DOHH2 (cell line): ENCODE measurements around the gene BAZ2B.

Experiments
- H3F3A ChIP-seq: fragments of 200-600 bp; sonication (generic), shearing (Covaris generic); 2 replicates; pipeline ENCODE4 v1.6.0; 2016; ENCODE audit warnings: antibody characterized with exemption, mild to moderate bottlenecking; ENCODE audit not compliant: control insufficient read depth, insufficient read depth
- H3K27ac ChIP-seq: fragments of 200-600 bp; sonication (generic); 2 replicates; pipeline ENCODE4 v1.5.1; 2014; ENCODE audit warnings: low read depth, mild to moderate bottlenecking, low read length, moderate library complexity
- H3K27me3 ChIP-seq: fragments of 200-600 bp; sonication (generic); 2 replicates; pipeline ENCODE4 v1.6.1; 2014; ENCODE audit warnings: mild to moderate bottlenecking, low read length, mixed read lengths; ENCODE audit not compliant: control insufficient read depth
- H3K36me3 ChIP-seq: fragments of 200-600 bp; sonication (generic); 2 replicates; pipeline ENCODE4 v1.6.1; 2014; ENCODE audit warnings: mild to moderate bottlenecking, low read length, moderate library complexity, mixed read lengths; ENCODE audit not compliant: control insufficient read depth
- H3K4me1 ChIP-seq: fragments of 200-600 bp; sonication (generic); 2 replicates; pipeline ENCODE4 v1.6.1; 2014; ENCODE audit warnings: mild to moderate bottlenecking, low read length, mixed read lengths; ENCODE audit not compliant: control insufficient read depth
- H3K4me2 ChIP-seq: fragments of 200-600 bp; sonication (generic); 2 replicates; pipeline ENCODE4 v1.6.0; 2014; ENCODE audit warnings: mild to moderate bottlenecking, low read length, moderate library complexity
- H3K4me3 ChIP-seq: fragments of 200-600 bp; sonication (generic); 2 replicates; pipeline ENCODE4 v1.5.1; 2014; ENCODE audit warnings: mild to moderate bottlenecking, low read length, mixed read lengths
- H3K79me2 ChIP-seq: fragments of 200-600 bp; sonication (generic); 2 replicates; pipeline ENCODE4 v1.6.1; 2014; ENCODE audit warnings: mild to moderate bottlenecking, low read length, mixed read lengths; ENCODE audit not compliant: control insufficient read depth
- H3K9me2 ChIP-seq: fragments of 200-600 bp; sonication (generic); replicated peaks from 2 replicates; pipeline ENCODE4 v1.6.1; 2014; ENCODE audit warnings: mild to moderate bottlenecking, low read length, mixed read lengths; ENCODE audit not compliant: control insufficient read depth
- H3K9me3 ChIP-seq: fragments of 200-600 bp; sonication (generic); 2 replicates; pipeline ENCODE4 v1.6.1; 2014; ENCODE audit warnings: antibody characterized with exemption, low read length, mixed read lengths; ENCODE audit not compliant: control insufficient read depth, insufficient read depth
- H4K20me1 ChIP-seq: fragments of 200-600 bp; sonication (generic); 2 replicates; pipeline ENCODE4 v1.6.0; 2014; ENCODE audit warnings: low read depth, mild to moderate bottlenecking, antibody characterized with exemption, low read length, moderate library complexity; ENCODE audit not compliant: control insufficient read depth, insufficient read depth
- EZH2phosphoT487 ChIP-seq: fragments of 200-600 bp; sonication (generic); IDR thresholded peaks from 2 replicates; pipeline ENCODE4 v1.6.1; 2017; ENCODE audit warnings: borderline replicate concordance, mild to moderate bottlenecking, antibody characterized with exemption, low read length, moderate library complexity, mixed read lengths
- TF ChIP-seq, protein P1 (sequence below): fragments of 200-600 bp; sonication (generic); IDR thresholded peaks from one replicate; pipeline ENCODE4 v1.5.1; 2014; ENCODE audit warnings: antibody characterized with exemption, mild to moderate bottlenecking, low read depth, low read length; ENCODE audit not compliant: poor library complexity, severe bottlenecking

The BAZ2B gene

DNA sequence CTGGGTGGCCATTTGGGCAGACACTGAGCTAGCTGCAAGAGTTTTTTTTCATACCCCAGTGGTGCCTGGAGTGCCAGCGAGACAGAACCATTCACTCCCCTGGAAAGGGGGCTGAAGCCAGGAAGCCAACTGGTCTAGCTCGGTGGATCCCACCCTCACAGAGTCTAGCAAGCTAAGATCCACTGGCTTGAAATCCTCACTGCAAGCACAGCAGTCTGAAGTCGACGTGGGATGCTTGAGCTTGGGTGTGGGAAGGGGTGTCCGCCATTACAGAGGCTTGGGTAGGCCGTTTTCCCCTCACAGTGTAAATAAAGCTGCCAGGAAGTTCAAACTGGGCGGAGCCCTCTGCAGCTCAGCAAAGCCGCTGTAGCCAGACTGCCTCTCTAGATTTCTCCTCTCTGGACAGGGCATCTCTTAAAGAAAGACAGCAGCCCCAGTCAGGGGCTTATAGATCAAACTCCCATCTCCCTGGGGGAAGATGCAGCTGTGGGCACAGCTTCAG, 260.2 kb downstream of the BAZ2B start:
- Histone ChIP-seq H3K4me1 (no peaks in the 10 kb centered on the region), H3K4me2 (no peak overlapping the region), H3K27me3 (no peaks in the 10 kb centered on the region), H3K36me3 (peaks cover 6% of the 10 kb centered on the region; the same call in 1 of the 2 replicates), H4K20me1 (no peaks in the 10 kb centered on the region), H3F3A (no peaks in the 10 kb centered on the region), H3K27ac (no peak overlapping the region), H3K9me3 (no peaks in the 10 kb centered on the region), H3K4me3 (no peak overlapping the region), H3K79me2 (no peaks in the 10 kb centered on the region), H3K9me2 (no peaks in the 10 kb centered on the region)
- TF ChIP-seq, protein P1, sequence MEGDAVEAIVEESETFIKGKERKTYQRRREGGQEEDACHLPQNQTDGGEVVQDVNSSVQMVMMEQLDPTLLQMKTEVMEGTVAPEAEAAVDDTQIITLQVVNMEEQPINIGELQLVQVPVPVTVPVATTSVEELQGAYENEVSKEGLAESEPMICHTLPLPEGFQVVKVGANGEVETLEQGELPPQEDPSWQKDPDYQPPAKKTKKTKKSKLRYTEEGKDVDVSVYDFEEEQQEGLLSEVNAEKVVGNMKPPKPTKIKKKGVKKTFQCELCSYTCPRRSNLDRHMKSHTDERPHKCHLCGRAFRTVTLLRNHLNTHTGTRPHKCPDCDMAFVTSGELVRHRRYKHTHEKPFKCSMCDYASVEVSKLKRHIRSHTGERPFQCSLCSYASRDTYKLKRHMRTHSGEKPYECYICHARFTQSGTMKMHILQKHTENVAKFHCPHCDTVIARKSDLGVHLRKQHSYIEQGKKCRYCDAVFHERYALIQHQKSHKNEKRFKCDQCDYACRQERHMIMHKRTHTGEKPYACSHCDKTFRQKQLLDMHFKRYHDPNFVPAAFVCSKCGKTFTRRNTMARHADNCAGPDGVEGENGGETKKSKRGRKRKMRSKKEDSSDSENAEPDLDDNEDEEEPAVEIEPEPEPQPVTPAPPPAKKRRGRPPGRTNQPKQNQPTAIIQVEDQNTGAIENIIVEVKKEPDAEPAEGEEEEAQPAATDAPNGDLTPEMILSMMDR: no peak
- TF ChIP-seq EZH2phosphoT487: no peak

- Histone ChIP-seq H3K9me3 (no peaks in the 10 kb centered on the region), H3K4me3 (no peak overlapping the region), H3K27me3 (no peaks in the 10 kb centered on the region), H3K4me2 (no peak overlapping the region), H3K9me2 (no peaks in the 10 kb centered on the region), H3F3A (no peaks in the 10 kb centered on the region), H3K79me2 (no peaks in the 10 kb centered on the region), H4K20me1 (no peaks in the 10 kb centered on the region), H3K36me3 (peaks cover 25% of the 10 kb centered on the region), H3K27ac (no peak overlapping the region), H3K4me1 (no peaks in the 10 kb centered on the region)
- TF ChIP-seq, protein P1: no peak
- TF ChIP-seq EZH2phosphoT487: no peak
Measured at GRCh38 chr2:159351977-159352376, 264.4 kb downstream of the BAZ2B start.

DNA sequence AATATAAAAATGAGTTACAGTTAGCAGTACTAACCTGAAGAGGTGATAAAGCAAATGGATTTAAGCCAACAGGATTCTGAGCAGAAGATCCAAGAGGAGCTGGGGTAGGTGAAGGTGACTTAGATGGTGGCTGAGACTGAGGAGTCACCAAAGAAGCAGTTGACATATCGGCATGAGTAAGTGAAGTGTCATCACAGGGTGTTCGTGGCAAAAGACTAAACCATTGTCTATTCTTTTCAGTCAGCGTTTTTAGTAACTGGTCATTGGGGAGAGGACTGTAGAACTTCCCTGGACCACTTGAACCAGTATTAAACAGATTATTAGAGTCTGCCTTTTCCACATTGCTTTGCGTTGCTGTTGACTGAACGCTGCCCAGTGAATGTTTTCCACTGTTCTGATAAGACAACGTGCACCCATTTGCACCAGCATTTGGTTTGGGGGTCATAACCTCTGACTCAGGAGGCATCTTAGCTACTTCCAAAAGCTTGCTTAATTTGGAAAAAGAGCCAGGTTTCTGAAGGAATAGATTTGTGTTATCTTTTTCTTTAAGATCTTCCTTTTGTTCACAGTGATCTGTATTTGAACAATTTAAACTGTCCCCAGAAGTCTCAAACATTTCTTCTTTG, 266.6 kb downstream of the BAZ2B start:
- Histone ChIP-seq H3K27ac (no peak overlapping the region), H3K9me3 (no peaks in the 10 kb centered on the region), H3K36me3 (peaks cover 23% of the 10 kb centered on the region), H4K20me1 (no peaks in the 10 kb centered on the region), H3F3A (no peaks in the 10 kb centered on the region), H3K4me3 (no peak overlapping the region), H3K4me2 (no peak overlapping the region), H3K27me3 (no peaks in the 10 kb centered on the region), H3K9me2 (no peaks in the 10 kb centered on the region), H3K4me1 (no peaks in the 10 kb centered on the region), H3K79me2 (no peaks in the 10 kb centered on the region)
- TF ChIP-seq, protein P1: no peak
- no peak for TF ChIP-seq EZH2phosphoT487
